RWPE1 (cell line): ENCODE results near the gene SACM1L.

ENCODE experiments used
- CTCF ChIA-PET: fragments of 350-600 bp; sonication (Branson Sonifier 250); formaldehyde crosslinking; extraction: SDS; loops from one replicate; lab custom pipeline; 2021; lab: Yijun Ruan, JAX
- POLR2A ChIA-PET: fragments of 400-600 bp; formaldehyde crosslinking; extraction: SDS; loops from one replicate; lab custom pipeline; 2020; ENCODE audit warnings: antibody characterized with exemption; ENCODE audit not compliant: low non-redundant PET; lab: Yijun Ruan, JAX
- DNase-seq: peaks from one replicate; pipeline ENCODE4 v3.0.0; 2012; ENCODE audit warnings: low spot score
- H3K27ac ChIP-seq: fragments of 450-650 bp; 2 replicates; pipeline ENCODE4 v1.5.1; 2017
- CTCF ChIP-seq: fragments of 450-650 bp; conservative IDR thresholded peaks from 2 replicates; pipeline ENCODE4 v1.5.1; 2017; ENCODE audit warnings: low read depth, mild to moderate bottlenecking

SACM1L gene

DNA sequence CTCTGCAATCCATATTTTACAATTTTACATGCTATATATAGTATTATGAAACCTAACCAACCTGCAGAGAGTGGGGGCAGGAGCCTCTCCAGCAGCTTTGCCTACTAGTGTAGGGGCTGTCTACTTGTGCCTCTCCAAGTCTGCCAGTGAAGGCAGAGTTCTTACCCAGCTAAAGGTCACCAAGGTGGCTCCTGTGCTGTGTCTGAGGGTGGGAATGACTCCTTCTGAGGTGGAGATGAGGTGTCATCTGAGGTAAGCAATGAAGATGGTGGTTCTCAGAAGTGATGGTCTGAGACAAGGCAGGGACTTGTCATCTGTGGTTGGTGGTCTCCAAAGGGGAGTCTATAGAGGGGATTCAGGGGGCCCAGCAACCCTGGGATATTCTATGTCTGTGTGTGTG is 47.5 kb downstream of the SACM1L start:
- POLR2A ChIA-PET = no interaction called here
- CTCF ChIA-PET = interaction anchor here (0.6 kb wide), 2 partner anchors 96 to 106 kb away, joined by 3 to 5 read pairs; no protein-coding TSS in a partner anchor
- H3K27ac ChIP-seq = no peak overlapping the region
- TF ChIP-seq CTCF = no peak
- DNase-seq = no peak

DNA sequence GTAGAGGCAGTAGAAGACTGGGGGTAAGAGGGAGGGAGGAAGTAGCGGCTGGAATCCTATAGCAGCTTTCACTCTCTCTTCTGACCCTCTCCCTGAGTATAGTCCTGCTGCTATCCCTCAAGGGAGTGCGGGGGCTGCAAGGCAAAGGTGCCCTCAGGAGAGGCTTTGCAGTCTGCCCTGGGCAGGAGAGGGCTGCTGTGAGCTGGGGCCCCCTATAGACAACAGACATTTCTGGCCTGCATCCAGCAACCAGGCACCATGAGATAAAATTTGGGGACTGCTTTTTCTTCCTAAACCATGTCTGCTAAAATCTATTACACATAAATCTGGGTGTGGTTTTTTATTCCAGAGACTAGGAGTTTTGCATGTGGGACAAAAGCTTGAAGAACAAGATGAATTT is 48.0 kb downstream of the SACM1L start:
- H3K27ac ChIP-seq = no peak overlapping the region
- CTCF ChIA-PET = no interaction called here
- no peak for DNase-seq

DNA sequence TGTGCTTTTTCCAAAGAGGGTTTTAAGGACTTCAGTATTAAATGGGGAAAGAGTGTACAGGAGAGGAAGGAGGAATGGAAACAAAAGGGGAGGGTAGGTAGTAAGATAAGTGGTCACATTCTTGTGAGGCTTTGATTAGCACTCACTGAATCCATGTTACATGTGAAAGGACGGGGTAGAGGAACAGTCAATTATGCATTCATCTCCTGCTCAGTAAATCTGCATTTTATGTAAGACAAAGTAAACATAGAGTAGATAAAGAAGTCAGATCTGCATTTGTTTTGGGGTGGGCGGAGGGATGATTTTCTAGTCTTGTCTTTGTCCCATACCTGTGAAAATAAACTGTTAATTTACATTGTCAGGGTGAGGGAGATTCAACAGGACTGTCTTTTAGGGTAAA is 50.8 kb downstream of the SACM1L start:
- TF ChIP-seq CTCF = no peak
- CTCF ChIA-PET = no interaction called here
- no peak overlapping the region for H3K27ac ChIP-seq
- DNase-seq = no peak
- POLR2A ChIA-PET = no interaction called here

More for the DNA sequence above, 48.0 kb downstream of the SACM1L start:
- POLR2A ChIA-PET = no interaction called here
- no peak for TF ChIP-seq CTCF

DNA sequence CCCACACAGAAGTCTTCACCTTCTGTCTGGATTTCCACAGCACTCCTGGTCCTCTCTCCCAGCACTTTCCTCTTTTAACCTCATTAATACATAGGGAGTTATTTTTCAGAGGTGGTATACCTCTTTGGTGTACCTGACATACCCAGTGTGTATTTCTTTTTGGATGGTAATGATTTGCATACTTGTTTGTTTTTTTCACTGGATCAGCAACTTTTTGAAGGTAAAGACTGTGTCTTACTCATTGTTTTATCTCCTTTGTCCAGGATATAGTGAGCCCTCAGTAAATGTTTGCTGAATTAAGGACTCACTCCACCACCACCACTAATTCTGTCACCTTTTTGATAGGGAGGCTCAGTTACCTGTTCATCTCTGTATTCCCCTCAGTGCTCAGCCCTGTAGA is 52.1 kb downstream of the SACM1L start:
- H3K27ac ChIP-seq = no peak overlapping the region
- POLR2A ChIA-PET = no interaction called here
- CTCF ChIA-PET = no interaction called here
- TF ChIP-seq CTCF = no peak
- DNase-seq = no peak

DNA sequence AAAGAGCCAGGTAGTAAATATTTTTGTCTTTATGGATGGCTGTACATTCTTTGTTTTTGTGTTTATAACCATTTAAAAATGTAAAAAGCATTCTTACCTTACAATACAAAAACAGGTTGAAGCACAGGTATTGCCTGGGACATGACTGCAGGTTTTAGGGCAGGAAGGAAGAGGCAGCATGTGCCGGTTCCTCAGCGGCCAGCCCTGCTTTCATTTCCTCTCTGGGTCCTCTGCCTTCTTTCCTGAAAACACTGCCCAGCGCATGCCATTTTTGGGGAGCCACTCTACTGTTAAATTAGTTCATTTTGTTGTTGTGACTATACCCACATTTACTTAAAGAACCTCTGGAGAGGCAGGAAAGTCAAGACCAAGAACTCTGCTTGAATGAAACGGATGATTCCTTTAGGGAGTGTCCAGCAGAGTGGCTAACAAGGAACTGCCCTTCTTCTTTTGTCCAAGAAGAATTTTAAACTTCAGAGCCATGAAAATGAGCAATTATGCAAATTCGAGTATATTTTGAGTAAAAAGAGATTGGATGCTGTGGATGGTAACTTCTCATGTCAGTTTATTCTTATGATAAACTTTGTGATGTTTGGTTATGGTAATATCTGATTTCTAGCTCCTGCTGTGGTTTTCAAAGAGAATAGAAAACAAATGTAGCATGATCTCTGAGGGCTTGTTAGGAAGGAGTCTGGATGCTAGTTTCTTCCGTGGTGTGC is 52.7 kb downstream of the SACM1L start:
- no peak overlapping the region for H3K27ac ChIP-seq
- no peak for DNase-seq
- POLR2A ChIA-PET = no interaction called here
- TF ChIP-seq CTCF = no peak
- CTCF ChIA-PET = interaction anchor here (0.7 kb wide), 1 partner anchor 24 kb away, joined by 3 read pairs; no protein-coding TSS in a partner anchor

DNA sequence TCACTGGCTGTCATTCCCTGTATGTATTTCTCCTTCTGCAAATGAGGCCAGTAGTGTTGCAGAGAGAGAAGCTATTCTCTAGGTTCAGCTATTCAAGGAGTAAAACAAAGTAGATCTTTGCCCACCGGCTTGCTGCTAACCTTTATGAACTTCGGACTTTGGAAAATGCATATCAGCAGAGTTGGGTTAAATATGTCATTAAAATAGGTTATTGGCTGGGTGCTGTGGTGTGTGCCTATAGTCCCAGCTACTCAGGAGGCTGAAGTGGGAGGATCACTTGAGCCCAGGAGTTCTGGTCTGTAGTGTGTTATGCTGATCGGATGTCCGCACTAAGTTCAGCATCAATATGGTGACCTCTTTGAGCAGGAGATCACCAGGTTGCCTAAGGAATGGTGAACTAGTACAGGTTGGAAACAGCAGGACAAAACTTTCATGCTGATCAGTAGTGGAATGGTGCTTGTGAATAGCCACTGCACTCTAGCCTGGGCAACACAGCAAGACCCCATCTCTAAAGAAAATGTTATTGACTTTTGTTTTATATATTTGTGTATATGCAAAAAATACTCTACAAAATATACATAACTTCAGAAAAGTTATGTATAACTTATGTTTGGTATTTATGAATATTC is 53.4 kb downstream of the SACM1L start:
- CTCF ChIA-PET = interaction anchor here (0.7 kb wide), 1 partner anchor 24 kb away, joined by 3 read pairs; no protein-coding TSS in a partner anchor
- no peak for DNase-seq
- TF ChIP-seq CTCF = no peak
- H3K27ac ChIP-seq = no peak overlapping the region
- POLR2A ChIA-PET = no interaction called here
